Testis (tissue), 2 donors: ENCODE results near the gene ANO2.

Experiments
- POLR2A ChIP-seq: fragments of 450-650 bp; IDR thresholded peaks from one replicate; pipeline ENCODE4 v1.6.1; 2017; ENCODE audit warnings: antibody characterized with exemption, mild to moderate bottlenecking, moderate library complexity
- TF ChIP-seq, protein P1 (sequence below), 3 experiments: fragments of 450-650 bp in 2 of 3; fragments of 200-600 bp in 1 of 3; sonication (generic) in 1 of 3; IDR thresholded peaks; one replicate each; pipeline ENCODE4 v1.5.1; 2016 to 2019; ENCODE audit warnings: antibody characterized with exemption in 3 of 3, mild to moderate bottlenecking in 2 of 3, moderate library complexity in 1 of 3

GRCh38 chr12:5954661-5955060 is 9.6 kb upstream of the ANO2 start:
- TF ChIP-seq, protein P1, sequence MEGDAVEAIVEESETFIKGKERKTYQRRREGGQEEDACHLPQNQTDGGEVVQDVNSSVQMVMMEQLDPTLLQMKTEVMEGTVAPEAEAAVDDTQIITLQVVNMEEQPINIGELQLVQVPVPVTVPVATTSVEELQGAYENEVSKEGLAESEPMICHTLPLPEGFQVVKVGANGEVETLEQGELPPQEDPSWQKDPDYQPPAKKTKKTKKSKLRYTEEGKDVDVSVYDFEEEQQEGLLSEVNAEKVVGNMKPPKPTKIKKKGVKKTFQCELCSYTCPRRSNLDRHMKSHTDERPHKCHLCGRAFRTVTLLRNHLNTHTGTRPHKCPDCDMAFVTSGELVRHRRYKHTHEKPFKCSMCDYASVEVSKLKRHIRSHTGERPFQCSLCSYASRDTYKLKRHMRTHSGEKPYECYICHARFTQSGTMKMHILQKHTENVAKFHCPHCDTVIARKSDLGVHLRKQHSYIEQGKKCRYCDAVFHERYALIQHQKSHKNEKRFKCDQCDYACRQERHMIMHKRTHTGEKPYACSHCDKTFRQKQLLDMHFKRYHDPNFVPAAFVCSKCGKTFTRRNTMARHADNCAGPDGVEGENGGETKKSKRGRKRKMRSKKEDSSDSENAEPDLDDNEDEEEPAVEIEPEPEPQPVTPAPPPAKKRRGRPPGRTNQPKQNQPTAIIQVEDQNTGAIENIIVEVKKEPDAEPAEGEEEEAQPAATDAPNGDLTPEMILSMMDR (IDR thresholded peaks at IDR 0.05), result no peak
- no peak for TF ChIP-seq POLR2A
